GM13977 (cell line): ENCODE data around the gene SP8.

Source experiments
- DNase-seq: peaks from one replicate; pipeline ENCODE4 v3.0.0; 2012; ENCODE audit warnings: low spot score
- CTCF ChIP-seq: IDR thresholded peaks from 2 replicates; pipeline ENCODE4 v1.5.1; 2012; ENCODE audit warnings: mild to moderate bottlenecking, control low read depth; ENCODE audit not compliant: insufficient read depth; ENCODE audit errors: extremely low read depth, missing control alignments
- in situ Hi-C: fragments of 300-500 bp; cut with MboI; formaldehyde crosslinking; loops from one replicate; pipeline ENCODE4 v1.12.0; 2022; ENCODE audit warnings: low sequenced_read_pairs, low pct_unique_long_range_greater_than_20kb, mixed read lengths, inconsistent platforms; ENCODE audit not compliant: unreplicated experiment

SP8 gene

DNA sequence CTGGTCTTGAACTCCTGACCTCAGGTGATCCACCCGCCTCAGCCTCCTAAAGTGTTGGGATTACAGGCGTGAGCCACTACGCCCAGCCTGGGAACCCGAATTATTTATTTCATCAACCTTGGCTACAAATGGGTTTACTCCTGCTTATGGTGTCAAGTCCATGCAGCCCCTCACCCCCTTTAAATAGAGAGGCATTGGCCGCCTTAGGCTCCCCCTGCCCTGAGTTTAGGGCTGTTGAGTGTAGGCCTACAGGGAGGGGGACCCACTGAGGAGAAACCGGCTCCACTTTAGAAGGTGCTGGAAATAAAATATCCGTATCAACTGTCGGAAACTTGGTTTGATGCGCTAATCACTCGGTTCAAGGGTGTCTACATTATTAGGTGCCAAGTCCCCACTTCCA lies 8.7 kb upstream of the SP8 start:
- DNase-seq = no peak
- TF ChIP-seq CTCF = no peak
- in situ Hi-C loops = no loop called here

GRCh38 chr7:20794676-20795075 lies 8.0 kb upstream of the SP8 start:
- TF ChIP-seq CTCF = no peak
- in situ Hi-C loops = no loop called here
- no peak for DNase-seq

GRCh38 chr7:20793694-20794394 lies 7.2 kb upstream of the SP8 start:
- in situ Hi-C loops = no loop called here
- DNase-seq = no peak
- TF ChIP-seq CTCF = no peak

GRCh38 chr7:20793248-20793647 lies 6.6 kb upstream of the SP8 start:
- DNase-seq = no peak
- in situ Hi-C loops = no loop called here
- no peak for TF ChIP-seq CTCF

- no peak for DNase-seq
- in situ Hi-C loops = no loop called here
- no peak for TF ChIP-seq CTCF
Observed at GRCh38 chr7:20791538-20792434, 5.1 kb upstream of the SP8 start.

- in situ Hi-C loops = no loop called here
- no peak for DNase-seq
- no peak for TF ChIP-seq CTCF
Observed at GRCh38 chr7:20790375-20790774, 3.7 kb upstream of the SP8 start.
